ENCODE results near the gene CPEB3.
"Not testable (repeated sequence)": the region's sequence is repeated elsewhere in the genome, so short reads cannot be mapped to it uniquely, and the experiment has no call there.

CPEB3 gene

GRCh38 chr10:92146107-92146506 lies 144.8 kb downstream of the CPEB3 start:
- no peak for DNase-seq (ENCODE audit: low read depth in 2 of 3, low spot score in 2 of 3)

- no peak for DNase-seq (ENCODE audit: low read depth in 2 of 3, low spot score in 2 of 3)
These were observed 147.9 kb downstream of the CPEB3 start for GRCh38 chr10:92142949-92143348.

- DNase-seq (ENCODE audit: low read depth in 2 of 3, low spot score in 2 of 3) = no peak
These were observed 148.4 kb downstream of the CPEB3 start for GRCh38 chr10:92142512-92142911.

GRCh38 chr10:92141147-92141546 lies 149.7 kb downstream of the CPEB3 start:
- DNase-seq (ENCODE audit: low read depth in 2 of 3, low spot score in 2 of 3) = not testable (repeated sequence)

DNA sequence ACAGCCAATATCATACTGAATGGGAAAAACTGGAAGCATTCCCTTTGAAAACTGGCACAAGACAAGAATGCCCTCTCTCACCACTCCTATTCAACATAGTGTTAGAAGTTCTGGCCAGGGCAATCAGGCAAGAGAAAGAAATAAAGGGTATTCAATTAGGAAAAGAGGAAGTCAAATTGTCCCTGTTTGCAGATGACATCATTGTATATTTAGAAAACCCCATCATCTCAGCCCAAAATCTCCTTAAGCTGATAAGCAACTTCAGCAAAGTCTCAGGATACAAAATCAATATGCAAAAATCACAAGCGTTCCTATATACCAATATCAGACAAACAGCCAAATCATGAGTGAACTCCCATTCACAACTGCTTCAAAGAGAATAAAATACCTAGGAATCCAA lies 156.8 kb downstream of the CPEB3 start:
- DNase-seq (ENCODE audit: low read depth in 2 of 3, low spot score in 2 of 3) = not testable (repeated sequence)

GRCh38 chr10:92131275-92131820 lies 159.5 kb downstream of the CPEB3 start:
- DNase-seq (ENCODE audit: low read depth in 2 of 3, low spot score in 2 of 3) = no peak

- no peak for DNase-seq (ENCODE audit: low read depth in 2 of 3, low spot score in 2 of 3)
These were observed 160.1 kb downstream of the CPEB3 start for GRCh38 chr10:92130622-92131274.

GRCh38 chr10:92126100-92126650 lies 164.7 kb downstream of the CPEB3 start:
- DNase-seq (ENCODE audit: low read depth in 2 of 3, low spot score in 2 of 3) = no peak

- DNase-seq (ENCODE audit: low read depth in 2 of 3, low spot score in 2 of 3) = no peak
These were observed 165.7 kb downstream of the CPEB3 start for GRCh38 chr10:92125144-92125543.

- no peak for DNase-seq (ENCODE audit: low read depth in 2 of 3, low spot score in 2 of 3)
These were observed 166.2 kb downstream of the CPEB3 start for GRCh38 chr10:92124616-92125143.

DNA sequence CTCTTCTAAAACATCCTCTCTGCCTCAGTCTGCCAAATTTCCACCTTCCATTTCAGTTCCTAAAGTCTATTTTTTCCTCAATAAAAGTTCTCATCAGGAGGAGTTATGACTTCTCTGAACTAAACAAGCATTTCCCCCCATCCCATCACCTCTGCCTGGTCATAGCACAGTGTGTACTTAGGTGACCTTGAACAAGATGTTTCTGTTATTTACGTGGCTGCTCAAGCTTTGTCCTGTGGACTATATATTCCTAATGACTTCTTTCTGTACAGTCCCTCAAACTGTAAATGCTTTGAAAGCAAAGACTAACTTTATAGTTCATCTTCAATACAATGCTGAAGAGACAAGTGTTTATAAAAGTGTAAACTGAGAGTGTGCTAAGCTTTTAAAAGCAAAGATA lies 166.9 kb downstream of the CPEB3 start:
- no peak for DNase-seq (ENCODE audit: low read depth in 2 of 3, low spot score in 2 of 3)

DNA sequence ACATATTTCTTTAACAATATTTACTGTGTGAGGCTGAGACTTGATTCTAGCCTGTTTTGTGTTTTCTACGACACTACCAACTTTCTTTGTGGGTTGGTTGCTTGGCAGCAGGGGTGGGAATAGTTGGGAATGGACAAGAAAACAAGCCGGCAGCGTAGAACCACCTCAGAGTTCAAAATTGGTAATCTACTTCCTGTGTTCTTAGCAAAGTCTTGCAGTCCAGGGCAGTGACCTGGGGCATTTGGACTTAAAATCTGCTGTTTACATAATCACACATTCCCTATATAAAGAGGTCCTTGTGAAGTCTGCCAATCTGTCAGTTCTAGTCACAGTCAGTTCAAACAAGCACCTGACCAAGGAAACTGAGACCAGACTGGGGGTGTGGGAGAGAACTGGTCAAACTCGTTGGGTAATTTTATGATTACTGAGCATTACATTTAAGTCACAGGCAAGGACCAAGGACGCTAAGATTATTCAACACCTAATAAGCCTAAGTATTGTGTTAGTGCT lies 167.9 kb downstream of the CPEB3 start:
- DNase-seq (ENCODE audit: low read depth in 2 of 3, low spot score in 2 of 3) = no peak

- DNase-seq (ENCODE audit: low read depth in 2 of 3, low spot score in 2 of 3) = no peak
These were observed 169.0 kb downstream of the CPEB3 start for GRCh38 chr10:92121686-92122492.

GRCh38 chr10:92119340-92119739 lies 171.5 kb downstream of the CPEB3 start:
- no peak for DNase-seq (ENCODE audit: low read depth in 2 of 3, low spot score in 2 of 3)

GRCh38 chr10:92114917-92115316 lies 176.0 kb downstream of the CPEB3 start:
- not testable (repeated sequence) for DNase-seq (ENCODE audit: low read depth in 2 of 3, low spot score in 2 of 3)

GRCh38 chr10:92113911-92114600 lies 176.8 kb downstream of the CPEB3 start:
- no peak for DNase-seq (ENCODE audit: low read depth in 2 of 3, low spot score in 2 of 3)

- no peak for DNase-seq (ENCODE audit: low read depth in 2 of 3, low spot score in 2 of 3)
These were observed 178.4 kb downstream of the CPEB3 start for GRCh38 chr10:92112462-92112861.

GRCh38 chr10:92111336-92111939 lies 179.4 kb downstream of the CPEB3 start:
- DNase-seq (ENCODE audit: low read depth in 2 of 3, low spot score in 2 of 3) = no peak

DNA sequence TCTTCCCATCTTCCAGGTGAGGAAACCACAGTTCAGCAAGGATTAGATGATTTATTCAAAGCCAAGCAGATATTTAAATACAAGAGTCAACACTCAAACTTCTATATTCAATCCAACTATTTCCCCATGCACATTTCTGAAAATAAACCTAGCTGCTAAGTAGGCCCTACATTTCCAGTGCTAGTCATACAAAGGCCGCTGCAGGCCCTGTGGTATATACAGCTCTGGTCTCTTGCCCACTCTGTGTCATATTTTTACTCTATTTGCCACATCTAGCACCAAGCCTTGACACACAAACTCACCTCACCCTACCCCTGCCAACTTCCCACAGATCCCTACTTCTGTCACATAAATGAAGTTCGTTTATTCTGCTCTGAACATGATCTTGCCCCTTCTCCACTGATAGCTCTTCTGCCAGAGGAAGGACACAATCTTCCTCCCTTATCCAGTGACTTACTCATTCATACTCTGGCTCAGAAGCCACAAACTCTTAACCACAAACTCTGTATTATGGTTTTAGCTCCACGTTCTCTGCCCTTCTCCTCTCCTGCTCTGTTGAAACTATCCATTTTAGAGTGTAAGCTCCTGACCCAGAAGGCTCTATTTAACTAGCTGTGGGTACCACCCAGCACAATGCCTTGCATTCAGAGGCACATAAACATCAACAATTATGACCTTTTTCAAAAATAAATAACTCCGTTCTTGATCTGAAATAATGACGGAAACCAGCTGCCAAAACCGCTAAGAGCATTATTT lies 180.7 kb downstream of the CPEB3 start:
- no peak for DNase-seq (ENCODE audit: low read depth in 2 of 3, low spot score in 2 of 3)

- DNase-seq (ENCODE audit: low read depth in 2 of 3, low spot score in 2 of 3) = no peak
These were observed 182.1 kb downstream of the CPEB3 start for GRCh38 chr10:92108747-92109146.
